AG20443 (cell line): ENCODE results near the gene PLD1.
A peak's percentile ranks its signal among the peaks of the same experiment; 100 is the strongest.
"Not testable (repeated sequence)": the region's sequence is repeated elsewhere in the genome, so short reads cannot be mapped to it uniquely, and the experiment has no call there.

Experiments
- DNase-seq: peaks from one replicate; pipeline ENCODE4 v3.0.0; 2012; ENCODE audit warnings: low spot score, mixed read lengths

Gene PLD1, protein sequence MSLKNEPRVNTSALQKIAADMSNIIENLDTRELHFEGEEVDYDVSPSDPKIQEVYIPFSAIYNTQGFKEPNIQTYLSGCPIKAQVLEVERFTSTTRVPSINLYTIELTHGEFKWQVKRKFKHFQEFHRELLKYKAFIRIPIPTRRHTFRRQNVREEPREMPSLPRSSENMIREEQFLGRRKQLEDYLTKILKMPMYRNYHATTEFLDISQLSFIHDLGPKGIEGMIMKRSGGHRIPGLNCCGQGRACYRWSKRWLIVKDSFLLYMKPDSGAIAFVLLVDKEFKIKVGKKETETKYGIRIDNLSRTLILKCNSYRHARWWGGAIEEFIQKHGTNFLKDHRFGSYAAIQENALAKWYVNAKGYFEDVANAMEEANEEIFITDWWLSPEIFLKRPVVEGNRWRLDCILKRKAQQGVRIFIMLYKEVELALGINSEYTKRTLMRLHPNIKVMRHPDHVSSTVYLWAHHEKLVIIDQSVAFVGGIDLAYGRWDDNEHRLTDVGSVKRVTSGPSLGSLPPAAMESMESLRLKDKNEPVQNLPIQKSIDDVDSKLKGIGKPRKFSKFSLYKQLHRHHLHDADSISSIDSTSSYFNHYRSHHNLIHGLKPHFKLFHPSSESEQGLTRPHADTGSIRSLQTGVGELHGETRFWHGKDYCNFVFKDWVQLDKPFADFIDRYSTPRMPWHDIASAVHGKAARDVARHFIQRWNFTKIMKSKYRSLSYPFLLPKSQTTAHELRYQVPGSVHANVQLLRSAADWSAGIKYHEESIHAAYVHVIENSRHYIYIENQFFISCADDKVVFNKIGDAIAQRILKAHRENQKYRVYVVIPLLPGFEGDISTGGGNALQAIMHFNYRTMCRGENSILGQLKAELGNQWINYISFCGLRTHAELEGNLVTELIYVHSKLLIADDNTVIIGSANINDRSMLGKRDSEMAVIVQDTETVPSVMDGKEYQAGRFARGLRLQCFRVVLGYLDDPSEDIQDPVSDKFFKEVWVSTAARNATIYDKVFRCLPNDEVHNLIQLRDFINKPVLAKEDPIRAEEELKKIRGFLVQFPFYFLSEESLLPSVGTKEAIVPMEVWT

DNA sequence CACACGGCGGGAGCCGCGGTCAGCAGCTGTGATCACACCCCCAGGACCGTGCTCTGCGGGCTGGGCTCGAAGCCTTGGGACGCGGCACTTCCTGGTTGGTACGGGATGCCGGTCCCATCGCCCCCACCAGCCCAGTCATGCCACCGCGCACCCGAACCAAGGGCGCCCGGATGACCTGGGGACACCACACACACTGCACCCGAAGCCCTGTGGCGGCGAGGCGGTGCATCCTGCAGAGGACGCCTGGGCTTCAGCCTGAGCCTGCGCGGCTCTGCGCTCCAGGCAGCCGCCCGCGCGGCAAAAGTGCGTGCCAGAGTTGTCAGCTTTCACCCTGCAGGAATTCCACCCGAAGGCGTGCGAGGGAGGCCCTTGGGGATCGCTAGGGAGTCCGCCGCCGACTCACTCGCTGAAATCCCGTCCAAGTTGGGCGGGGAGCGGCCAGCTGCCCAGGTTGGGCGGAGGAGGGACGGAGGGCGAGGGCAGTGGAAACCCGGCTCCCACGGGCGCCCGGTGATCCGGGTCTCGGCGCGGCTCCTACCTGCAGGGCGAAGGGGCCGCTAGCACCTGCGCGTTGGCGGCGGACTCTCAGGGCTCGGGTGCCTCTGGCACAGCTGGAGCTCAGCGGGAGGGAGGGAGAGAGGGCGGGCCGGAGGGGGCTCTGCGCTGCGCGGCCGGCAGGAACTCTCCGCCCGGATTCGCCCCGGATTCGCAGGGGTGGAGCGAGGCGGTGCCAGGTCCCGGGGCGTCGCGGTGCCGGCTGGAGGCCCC is at the start of gene PLD1:
TSS of gene PLD1 (minus strand) at position 623 of the 768 bp plus-strand sequence. CDS start 72,432 bp downstream, outside the sequence.
- DNase-seq = peak; percentile 90

DNA sequence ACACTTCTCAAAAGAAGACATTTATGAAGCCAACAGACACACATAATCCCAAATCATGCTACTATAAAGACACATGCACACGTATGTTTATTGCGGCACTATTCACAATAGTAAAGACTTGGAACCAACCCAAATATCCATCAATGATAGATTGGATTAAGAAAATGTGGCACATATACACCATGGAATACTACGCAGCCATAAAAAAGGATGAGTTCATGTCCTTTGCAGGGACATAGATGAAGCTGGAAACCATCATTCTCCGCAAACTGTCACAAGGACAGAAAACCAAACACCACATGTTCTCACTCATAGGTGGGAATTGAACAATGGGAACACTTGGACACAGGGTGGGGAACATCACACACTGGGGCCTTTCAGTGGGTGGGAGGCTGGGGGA is 48.5 kb upstream of the PLD1 start:
- DNase-seq = not testable (repeated sequence)

DNA sequence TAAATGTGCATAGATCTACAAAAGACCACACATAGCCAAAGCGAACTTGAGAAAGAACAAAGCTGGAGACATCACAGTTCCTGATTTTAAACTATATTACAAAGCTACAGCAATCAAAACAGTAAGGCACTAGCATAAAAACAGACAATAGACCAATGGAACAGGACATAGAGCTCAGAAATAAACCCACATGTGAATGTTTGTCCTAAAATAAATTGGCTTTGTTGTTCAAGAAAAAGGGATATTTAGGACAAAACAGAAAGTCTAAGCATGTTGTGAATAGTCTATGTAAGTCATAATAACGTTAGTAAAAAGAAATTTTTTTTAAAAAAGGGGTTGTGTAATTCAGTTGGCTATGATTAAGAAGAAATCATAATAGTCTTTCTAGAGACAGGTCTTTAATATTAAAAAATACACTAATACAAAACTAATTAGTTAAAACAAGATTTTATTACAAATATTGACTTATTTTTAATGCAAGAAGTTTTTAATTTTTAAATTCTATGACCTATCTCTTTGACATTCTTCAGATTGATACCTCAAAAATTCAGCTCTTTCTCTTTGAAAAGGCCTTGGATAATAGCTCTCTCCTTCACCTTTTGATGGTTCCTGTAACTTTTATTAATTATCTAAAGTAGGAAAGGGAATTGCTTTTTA is 44.5 kb upstream of the PLD1 start:
- no peak for DNase-seq

DNA sequence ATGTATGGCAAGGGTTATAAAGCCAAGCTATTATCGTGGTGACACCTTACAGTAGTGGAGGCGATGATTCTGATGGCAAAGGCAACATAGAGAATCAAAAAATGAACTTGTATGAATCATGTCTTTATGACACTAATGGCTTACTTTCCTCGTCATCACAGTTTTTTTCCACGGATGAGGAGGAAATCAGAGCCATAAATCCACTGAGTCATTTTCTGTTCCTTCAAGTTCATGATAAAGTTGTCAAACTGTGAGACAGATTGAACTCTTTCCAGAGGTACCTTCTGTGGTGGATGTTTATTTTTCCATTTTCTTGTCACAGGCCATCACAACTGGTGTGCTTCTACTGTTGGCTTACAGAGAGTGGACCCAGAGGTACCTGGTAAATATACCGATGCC is 41.4 kb upstream of the PLD1 start:
- no peak for DNase-seq

DNA sequence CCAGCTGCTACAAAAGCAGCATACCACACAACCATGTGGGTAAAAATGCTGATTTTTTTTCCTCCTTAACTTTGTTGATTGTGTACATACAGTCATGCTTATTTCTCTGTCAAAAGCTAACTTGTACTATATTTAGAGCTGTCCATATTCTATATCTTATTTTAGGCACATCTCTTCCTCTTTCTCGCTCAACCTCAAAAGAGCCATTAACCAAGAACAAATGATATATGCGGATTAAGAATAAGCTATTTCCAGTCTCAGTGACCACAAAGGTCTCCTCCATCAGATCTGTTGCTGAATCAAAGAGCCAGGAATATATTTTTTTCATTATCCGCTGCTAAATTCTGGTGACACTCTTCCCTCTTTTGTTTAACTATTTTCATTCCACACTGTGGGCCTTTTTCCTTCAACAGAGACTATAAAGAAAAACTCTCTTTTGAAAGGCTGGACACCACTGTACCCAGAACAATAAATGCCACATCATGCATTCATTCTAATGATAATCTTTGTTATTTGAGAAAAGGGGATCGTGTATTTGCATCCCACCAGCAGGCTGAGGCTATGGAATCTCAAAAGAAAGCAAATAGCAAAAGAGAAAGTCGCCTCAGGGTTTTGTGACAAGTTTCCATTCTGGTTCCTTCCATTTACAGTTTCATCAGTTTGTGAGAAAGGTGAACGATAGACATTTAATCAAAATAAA is 40.8 kb upstream of the PLD1 start:
- no peak for DNase-seq

DNA sequence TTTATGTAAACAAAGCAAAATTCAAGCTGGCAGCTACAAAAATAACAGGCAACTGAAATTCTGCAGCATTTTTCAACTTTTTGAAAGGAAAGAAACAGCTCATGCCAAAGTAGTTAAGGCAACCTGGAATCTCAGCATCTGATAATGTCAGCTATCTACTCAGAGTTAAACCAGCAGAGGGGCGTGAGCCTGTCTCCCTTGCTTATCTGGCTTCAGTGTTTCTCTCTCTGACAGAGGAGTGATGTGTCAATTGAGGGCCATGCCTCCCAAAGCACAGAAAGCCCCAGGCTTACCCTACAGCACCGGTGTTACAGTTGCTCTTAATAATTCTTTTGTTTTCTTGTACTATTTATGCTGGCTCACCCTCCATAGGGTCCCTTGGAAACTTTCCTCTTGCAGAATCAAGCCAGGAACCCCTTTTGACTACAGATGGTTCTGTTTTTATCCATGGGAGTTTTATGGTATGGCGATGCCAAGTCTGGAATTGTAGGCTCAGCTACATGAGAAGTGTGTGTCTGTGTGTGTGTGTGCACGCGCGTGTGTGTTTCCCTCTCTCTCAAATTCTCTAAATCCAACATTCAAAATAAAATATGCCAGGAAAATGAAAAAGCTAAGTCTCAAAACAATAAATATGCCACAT is 40.2 kb upstream of the PLD1 start:
- no peak for DNase-seq

DNA sequence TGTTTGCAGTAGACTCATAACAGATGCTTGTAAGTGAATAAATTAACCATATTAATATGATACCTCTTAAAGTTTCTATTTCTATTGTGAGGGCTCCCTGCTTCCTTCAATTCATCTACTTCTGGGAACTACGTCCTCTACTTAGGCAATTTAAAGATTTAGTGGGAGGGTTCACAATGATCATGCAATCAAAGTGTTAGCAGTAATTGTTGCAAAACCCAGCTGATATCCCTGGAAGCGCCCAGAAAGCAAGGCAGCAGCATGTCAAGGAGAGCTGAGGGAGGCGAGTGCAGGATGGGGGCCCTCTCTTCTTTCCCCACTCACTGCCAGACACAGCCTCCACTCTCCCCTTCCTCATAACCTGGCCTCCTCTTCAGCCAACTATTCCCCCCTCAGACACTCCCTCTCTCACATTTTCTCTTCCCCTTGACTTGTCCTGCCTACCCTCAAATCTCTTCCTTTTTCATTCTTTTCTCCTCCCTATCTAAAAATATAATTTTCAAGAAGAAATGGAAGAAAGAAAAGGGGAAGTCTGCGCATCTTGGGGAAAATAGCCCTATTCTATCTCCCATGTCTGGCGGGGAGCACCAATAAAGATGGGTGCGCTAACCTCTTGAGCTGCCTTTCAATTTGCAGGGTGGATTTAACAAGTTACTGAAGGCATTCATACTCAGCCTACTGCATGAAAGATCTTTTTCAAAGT is 39.5 kb upstream of the PLD1 start:
- no peak for DNase-seq

DNA sequence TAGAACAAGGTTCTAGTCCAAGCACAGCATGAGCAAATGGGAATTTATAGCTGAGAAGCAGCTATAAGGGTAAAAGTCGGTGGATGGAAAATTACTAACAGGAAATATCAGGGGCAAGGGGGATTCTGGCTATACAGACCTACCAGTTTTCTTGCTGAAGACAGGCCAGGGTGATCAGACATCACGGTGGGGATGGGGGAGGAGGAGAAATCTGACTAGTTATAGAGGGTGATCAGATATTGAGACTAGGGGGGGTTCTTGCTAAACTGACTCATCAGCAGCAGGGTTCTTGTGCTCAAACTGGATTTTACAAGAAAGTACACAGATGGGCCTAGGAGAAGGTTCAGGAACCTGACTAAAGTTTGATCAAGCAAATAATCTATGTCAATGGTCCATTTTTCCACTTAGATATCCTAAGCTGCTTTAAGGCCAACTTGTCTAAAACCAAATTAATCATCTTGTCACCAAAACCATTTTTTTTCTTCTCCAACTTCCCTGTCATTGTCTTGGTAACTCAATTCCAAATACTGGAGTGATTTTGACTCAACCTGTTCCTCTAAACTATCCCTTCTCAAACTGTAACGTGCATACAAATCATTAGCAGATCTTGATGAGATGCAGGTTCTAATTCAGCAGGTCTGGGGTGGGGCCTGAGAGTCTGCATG is 37.4 kb upstream of the PLD1 start:
- DNase-seq = no peak

DNA sequence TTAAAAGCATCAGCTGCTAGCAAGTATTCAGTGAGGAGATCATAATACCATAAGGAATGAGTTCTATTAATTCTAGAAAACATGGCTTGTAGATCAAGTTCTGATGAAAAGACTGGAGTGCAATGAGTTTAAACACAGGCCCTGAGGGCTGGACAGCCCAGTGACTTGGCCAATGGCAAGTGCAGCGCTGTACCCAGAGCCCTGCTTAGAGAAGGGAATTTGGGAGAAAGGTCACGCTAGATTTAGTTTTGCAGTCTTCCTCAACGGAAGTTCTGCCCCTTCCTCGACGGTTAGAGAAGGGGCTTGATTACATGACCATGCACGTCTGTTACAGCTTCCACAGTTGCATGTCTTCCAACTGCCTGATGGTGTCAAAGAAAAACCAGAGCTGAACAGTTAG is 36.9 kb upstream of the PLD1 start:
- DNase-seq = no peak

DNA sequence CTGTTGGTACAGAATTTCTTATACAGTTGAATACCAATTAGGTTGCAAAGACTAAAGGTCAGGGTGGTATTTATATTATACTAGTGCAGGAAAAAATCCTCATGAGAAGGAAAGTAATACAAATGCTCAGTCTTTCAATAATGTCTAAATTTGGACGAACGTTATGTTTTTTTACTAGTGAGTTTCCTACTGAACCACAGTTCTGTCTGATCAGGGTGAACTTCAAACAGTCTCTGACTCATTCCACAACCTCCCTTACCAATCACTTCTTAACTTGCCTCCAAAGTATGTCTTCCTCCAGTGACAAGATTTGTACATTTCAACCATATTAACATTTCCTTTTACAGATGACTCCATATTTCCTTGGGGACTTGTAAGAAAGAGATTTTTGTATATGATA is 36.3 kb upstream of the PLD1 start:
- peak; percentile 30 for DNase-seq

DNA sequence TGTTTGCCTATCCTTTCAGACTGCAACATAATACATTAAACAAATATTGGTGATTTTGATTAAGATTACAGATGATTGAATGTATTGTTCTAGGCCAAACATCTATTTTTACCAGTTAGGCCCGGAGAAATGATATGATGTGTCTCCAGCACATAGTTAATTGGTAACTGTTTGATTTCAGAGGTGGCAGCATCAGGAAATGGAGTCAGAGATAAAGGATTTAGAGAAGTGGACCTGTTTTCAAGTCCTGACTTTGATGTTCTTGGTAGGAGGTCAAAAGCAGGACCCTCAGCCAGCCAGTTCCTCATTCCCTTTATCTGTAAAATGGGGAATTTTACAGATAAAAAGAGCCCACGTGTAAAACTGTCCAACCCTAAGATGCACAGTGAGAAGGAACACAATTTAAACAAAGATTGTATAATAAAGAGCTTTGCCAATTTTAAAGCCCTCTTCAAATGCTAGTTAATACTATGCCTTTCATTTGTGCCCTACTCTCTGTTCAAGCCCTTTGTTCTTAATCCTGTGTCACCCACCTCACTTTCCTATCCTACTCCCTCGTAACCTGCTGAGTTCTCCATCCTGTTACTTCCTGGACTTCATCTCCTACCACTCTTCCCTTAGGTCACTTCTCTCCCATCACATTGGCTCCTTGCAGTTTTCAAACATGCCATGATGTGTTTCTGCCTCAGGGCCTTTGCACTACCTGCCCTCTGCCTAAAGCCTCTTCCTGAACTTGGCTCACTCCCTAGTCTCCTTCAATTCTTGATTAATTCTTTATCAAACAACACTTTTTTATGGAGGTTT is 35.4 kb upstream of the PLD1 start:
- DNase-seq = no peak

DNA sequence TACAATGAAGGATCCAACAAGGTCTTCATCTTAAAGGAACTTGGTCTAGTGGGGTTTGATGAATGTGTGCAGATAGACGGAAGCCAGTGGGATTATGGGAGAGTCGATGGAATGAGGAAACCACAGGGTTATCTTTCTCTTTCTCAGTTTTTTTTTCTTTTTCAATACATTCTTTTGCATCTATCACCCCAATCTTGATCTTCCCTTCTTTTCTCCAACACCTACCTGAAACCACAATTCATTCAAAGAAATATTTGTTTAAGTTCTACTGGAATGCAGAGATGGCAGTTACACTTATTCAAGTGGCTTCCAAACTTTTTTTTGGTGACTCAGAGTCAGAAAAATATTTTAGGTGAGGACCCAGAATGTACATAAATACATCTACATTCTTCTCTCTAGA is 34.6 kb upstream of the PLD1 start:
- DNase-seq = no peak

DNA sequence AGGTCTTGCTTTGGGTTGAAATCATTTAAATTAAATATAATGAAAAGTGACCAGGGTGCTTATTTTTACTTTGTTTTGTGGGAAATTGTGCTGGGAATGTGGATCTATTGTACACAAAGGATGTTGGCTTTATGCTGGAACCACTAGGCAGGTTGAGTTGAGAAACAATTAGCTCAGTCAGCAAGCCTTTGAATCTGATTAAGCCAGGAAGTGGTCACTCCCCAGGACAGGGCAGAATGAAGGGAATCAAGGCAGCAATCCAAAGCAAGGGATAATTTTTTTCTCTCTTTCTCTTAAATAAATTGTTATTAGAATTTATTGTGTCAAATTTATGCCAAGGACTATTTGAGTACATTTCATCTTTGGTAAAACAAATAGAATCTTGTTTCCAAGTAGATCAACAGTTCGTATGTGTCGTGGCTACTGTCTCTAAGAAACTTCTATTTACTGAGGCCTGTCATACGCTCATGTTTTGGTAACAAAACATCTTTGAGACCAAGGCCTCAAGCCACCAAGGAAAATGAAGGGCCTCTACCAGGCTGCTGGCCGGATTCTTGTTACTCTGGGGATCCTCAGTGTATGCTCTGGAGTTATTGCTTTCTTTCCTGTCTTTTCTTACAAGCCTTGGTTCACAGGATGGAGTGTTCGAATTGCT is 32.7 kb upstream of the PLD1 start, which contains the start of gene TMEM212:
TSS of gene TMEM212 (plus strand) at position 486 of the 655 bp plus-strand sequence. CDS start at position 521, 35 bp downstream.
- peak; percentile 31 for DNase-seq

DNA sequence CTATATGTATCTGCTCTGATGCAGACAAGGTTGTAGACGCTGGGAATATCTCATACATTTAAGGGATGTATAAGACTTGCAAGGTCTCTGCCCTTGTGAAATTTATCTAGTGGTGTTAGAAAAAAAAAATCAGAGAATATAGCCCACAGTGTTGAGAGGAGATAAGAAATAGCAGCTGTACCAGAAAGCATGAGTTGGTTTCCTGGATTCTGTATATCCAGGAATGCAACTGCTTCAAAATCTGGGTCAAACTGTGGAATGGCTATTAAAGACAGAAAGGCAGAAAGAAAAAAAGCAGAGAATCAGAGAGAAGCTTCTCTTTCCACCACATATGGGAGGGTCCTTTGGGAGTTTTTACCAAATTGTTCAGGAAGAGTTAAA is 31.3 kb upstream of the PLD1 start:
- no peak for DNase-seq

DNA sequence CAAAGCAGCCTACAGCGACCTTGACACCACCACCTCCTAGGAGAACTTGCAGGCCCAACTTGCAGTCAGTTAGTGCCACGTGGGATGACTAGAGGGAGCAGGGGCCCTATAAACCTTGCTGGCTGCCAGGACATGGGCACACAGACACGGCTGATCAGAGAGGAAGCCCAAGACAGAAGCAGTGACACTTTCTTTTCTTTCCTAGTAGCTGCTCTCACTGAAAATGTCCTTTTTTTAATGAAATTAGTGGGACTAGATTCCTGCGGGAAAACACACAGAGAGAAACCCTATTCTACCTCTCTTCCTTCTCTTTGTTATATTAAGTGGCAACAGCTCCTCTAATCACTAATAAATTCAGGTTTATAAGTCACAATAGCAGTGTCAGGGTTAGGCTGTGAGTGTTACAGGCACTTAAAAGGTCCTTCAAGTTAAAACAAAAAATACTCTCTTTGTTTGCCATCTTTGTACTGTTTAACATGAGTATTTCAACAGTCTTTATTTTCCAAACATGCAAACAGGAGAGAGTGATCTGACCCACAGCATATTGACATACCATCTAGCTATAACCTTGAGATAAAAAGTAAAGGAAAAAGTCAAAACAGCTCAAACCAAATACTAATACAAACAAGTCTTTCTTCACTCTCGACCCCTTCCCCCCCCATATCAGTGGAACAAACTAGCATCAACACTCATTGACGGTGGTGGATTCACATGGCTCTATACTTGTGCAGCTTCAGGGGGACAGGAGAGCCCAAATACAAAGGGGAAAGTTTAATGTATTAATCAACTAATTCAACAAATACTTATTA is 30.7 kb upstream of the PLD1 start:
- no peak for DNase-seq

DNA sequence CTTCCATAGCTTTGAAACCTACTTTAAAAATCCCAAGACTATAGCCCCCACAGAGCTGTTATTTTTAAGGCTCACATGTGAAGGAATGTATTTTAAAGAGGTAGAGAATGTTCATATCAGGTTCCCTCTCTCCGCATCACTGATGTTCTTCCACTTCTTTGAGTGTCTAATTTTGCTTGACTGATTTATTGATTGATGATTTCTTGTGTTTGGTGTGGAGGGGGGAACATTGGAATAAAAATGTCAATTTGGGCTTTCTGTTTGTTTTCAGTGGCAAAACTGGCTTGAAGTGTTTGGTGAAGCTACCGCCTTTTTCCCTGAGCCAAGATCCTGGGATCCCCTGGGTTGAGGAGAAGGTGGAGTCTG is 30.1 kb upstream of the PLD1 start:
- no peak for DNase-seq

DNA sequence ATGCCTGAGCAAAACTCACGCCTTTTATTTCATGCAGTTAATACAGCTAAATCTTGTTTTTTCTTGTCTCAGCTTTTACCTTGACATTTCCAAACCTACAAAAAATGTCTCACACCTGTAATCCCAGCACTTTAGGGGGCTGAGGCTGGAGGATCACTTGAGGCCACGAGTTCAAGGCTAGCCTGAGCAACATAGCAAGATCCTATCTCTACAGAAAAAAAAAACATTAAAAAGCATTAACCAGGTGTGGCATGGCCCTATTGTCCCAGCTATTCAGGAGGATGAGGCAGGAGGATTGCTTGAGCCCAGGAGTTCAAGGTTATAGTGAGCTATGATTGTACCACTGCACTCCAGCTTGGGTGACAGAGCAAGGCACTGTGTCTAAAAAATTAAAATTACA is 29.0 kb upstream of the PLD1 start:
- DNase-seq = no peak
